Gastroesophageal sphincter (tissue), 3 donors: ENCODE results near the gene CCN5.

Experiments
- CTCF ChIP-seq, 4 experiments: fragments of 200-600 bp in 2 of 4; fragments of 450-650 bp in 2 of 4; sonication (generic) in 1 of 4; IDR thresholded peaks; one replicate each; pipeline ENCODE4 v1.5.1; 2017 to 2019; ENCODE audit warnings: antibody characterized with exemption in 4 of 4, mild to moderate bottlenecking in 2 of 4, moderate library complexity in 2 of 4
- POLR2A ChIP-seq, 2 donors: fragments of 450-650 bp; IDR thresholded peaks; one replicate each; pipeline ENCODE4 v1.6.1; 2017; ENCODE audit warnings: antibody characterized with exemption in 2 of 2, mild to moderate bottlenecking in 2 of 2, moderate library complexity in 1 of 2
- POLR2AphosphoS5 ChIP-seq: sonication (generic); formaldehyde crosslinking; IDR thresholded peaks from one replicate; pipeline ENCODE4 v1.6.1; 2017; ENCODE audit warnings: antibody characterized with exemption

- no peak for TF ChIP-seq POLR2A (IDR thresholded peaks at IDR 0.05)
- no peak for TF ChIP-seq CTCF (IDR thresholded peaks at IDR 0.05)
- no peak for TF ChIP-seq POLR2AphosphoS5
These were observed 30.9 kb upstream of the CCN5 start for GRCh38 chr20:44684047-44684967.
